B cell (primary cell): ENCODE measurements around the gene BANP. TPM values are rescaled to one million over a fixed set of nuclear protein-coding genes. Genes with fewer than 3 reads are reported as not detected.

ENCODE experiments used
- ATAC-seq: fragments of 200-7000 bp; cut with Tn5 transposase; one replicate; pipeline ENCODE4 v1.10.0; 2021; ENCODE audit warnings: low read depth, mild to moderate bottlenecking, moderate number of reproducible peaks, moderate library complexity
- CTCF ChIA-PET: fragments of 350-600 bp; sonication (Branson Sonifier 250); formaldehyde crosslinking; loops from one replicate; lab custom pipeline; 2021; ENCODE audit warnings: antibody characterized with exemption, inconsistent platforms; lab: Charles Lee
- POLR2A ChIA-PET: fragments of 350-600 bp; sonication (Branson Sonifier 250); formaldehyde crosslinking; loops from one replicate; lab custom pipeline; 2021; ENCODE audit warnings: antibody characterized with exemption; lab: Charles Lee
- DNase-seq: peaks from one replicate; pipeline ENCODE4 v3.0.0; 2013
- H2AFZ ChIP-seq: 2 replicates; pipeline ENCODE4 v1.6.1; 2012; ENCODE audit warnings: mild to moderate bottlenecking, low read depth, low read length; ENCODE audit not compliant: insufficient read depth, poor library complexity, severe bottlenecking
- H3K27ac ChIP-seq, 2 donors: 1 replicate in 1 of 2; 2 replicates in 1 of 2; pipeline ENCODE4 v1.5.1; 2012 to 2013; ENCODE audit warnings: low read length in 2 of 2, mild to moderate bottlenecking in 2 of 2, moderate library complexity in 1 of 2
- H3K27me3 ChIP-seq, 4 experiments: fragments of 200-600 bp in 1 of 4; sonication (generic) in 1 of 4; replicated peaks in 1 of 4; 1 replicate in 2 of 4; 2 replicates in 2 of 4; pipeline versions ENCODE4 v1.6.1 to v1.7.0; 2013 to 2016; ENCODE audit warnings: low read length in 3 of 4, mild to moderate bottlenecking in 2 of 4, mixed read lengths in 1 of 4, moderate library complexity in 1 of 4; ENCODE audit not compliant: insufficient read depth in 4 of 4, control insufficient read depth in 3 of 4; ENCODE audit errors: control extremely low read depth in 1 of 4
- H3K36me3 ChIP-seq, 2 experiments: replicated peaks in 1 of 2; 1 replicate in 1 of 2; 2 replicates in 1 of 2; pipeline versions ENCODE4 v1.6.1 to v1.7.1; 2013; ENCODE audit warnings: low read length in 1 of 2; ENCODE audit not compliant: insufficient read depth in 2 of 2, control insufficient read depth in 1 of 2; ENCODE audit errors: control extremely low read depth in 1 of 2, extremely low read depth in 1 of 2
- H3K4me1 ChIP-seq, 2 donors: fragments of 200-600 bp in 1 of 2; sonication (generic) in 1 of 2; 1 replicate in 1 of 2; 2 replicates in 1 of 2; pipeline versions ENCODE4 v1.5.1 to v1.6.1; 2013 to 2017; ENCODE audit warnings: low read length in 2 of 2; ENCODE audit not compliant: control insufficient read depth in 2 of 2, insufficient read depth in 2 of 2
- H3K4me2 ChIP-seq: replicated peaks from 2 replicates; pipeline ENCODE3; 2012; ENCODE audit warnings: mild to moderate bottlenecking, low read depth, low read length; ENCODE audit not compliant: poor library complexity, severe bottlenecking
- H3K4me3 ChIP-seq, 5 experiments: fragments of 200-600 bp in 1 of 5; sonication (generic) in 1 of 5; 1 replicate in 3 of 5; 2 replicates in 2 of 5; pipeline versions ENCODE4 v1.5.1 to v1.7.0; 2011 to 2016; ENCODE audit warnings: low read length in 4 of 5, mild to moderate bottlenecking in 4 of 5, low read depth in 2 of 5, control low read depth in 1 of 5, moderate library complexity in 1 of 5; ENCODE audit not compliant: insufficient read depth in 1 of 5; ENCODE audit errors: control extremely low read depth in 1 of 5, extremely low read depth in 1 of 5
- H3K79me2 ChIP-seq: fragments of 200-600 bp; sonication (generic); one replicate; pipeline ENCODE4 v1.6.0; 2016; ENCODE audit warnings: low read length; ENCODE audit not compliant: control insufficient read depth, insufficient read depth
- H3K9ac ChIP-seq: fragments of 200-600 bp; sonication (generic); 2 replicates; pipeline ENCODE4 v1.6.1; 2017; ENCODE audit warnings: mild to moderate bottlenecking, low read length, moderate library complexity
- H3K9me3 ChIP-seq, 3 donors: one replicate each; pipeline versions ENCODE4 v1.6.1 to v1.7.1; 2013; ENCODE audit warnings: low read length in 2 of 3; ENCODE audit not compliant: control insufficient read depth in 2 of 3, insufficient read depth in 1 of 3; ENCODE audit errors: control extremely low read depth in 1 of 3
- H4K20me1 ChIP-seq: 2 replicates; pipeline ENCODE4 v1.6.0; 2012; ENCODE audit warnings: mild to moderate bottlenecking, low read length; ENCODE audit not compliant: insufficient read depth, control insufficient read depth, poor library complexity, severe bottlenecking
- H3K27ac Mint-ChIP-seq: one replicate; pipeline ENCODE4 v1.8.0; 2021; ENCODE audit warnings: mixed read lengths
- H3K27me3 Mint-ChIP-seq: one replicate; pipeline ENCODE4 v1.8.0; 2021; ENCODE audit warnings: mixed read lengths
- H3K4me1 Mint-ChIP-seq: one replicate; pipeline ENCODE4 v1.8.0; 2021; ENCODE audit warnings: mixed read lengths
- H3K4me3 Mint-ChIP-seq: one replicate; pipeline ENCODE4 v1.8.0; 2021; ENCODE audit warnings: mixed read lengths
- H3K9me3 Mint-ChIP-seq: one replicate; pipeline ENCODE4 v1.8.0; 2022; ENCODE audit warnings: mixed read lengths; ENCODE audit not compliant: insufficient read depth
- CTCF ChIP-seq: fragments of 200-600 bp; IDR thresholded peaks from one replicate; pipeline ENCODE4 v1.8.0; 2022; ENCODE audit warnings: antibody characterized with exemption, mild to moderate bottlenecking
- EZH2 ChIP-seq: IDR thresholded peaks from 2 replicates; pipeline ENCODE4 v1.6.1; 2012; ENCODE audit warnings: borderline replicate concordance, low read depth, mild to moderate bottlenecking, moderate library complexity, low read length; ENCODE audit not compliant: insufficient read depth, poor library complexity, severe bottlenecking
- WGBS: methylation state at CpG from one replicate; pipeline ENCODE4 v1.1.5; 2013; ENCODE audit warnings: missing lambda C conversion rate; ENCODE audit not compliant: insufficient coverage; 5-methylcytosine and 5-hydroxymethylcytosine counted together
- intact Hi-C: fragments of 100-400 bp; cut with micrococcal nuclease; formaldehyde crosslinking; loops from one replicate; pipeline ENCODE4 v1.10.0; 2022
- polyA plus RNA-seq: library from polyadenylated mRNA; depleted of rRNA; stranded (reverse); fragments of >200 nt; gene quantifications from 2 replicates; pipeline ENCODE4 v1.2.3, GENCODE V29; 2012
- total RNA-seq, 2 donors: library from RNA; stranded (reverse); fragments of 120-200 nt in 1 of 2; gene quantifications; 1 replicate in 1 of 2; 2 replicates in 1 of 2; pipeline versions ENCODE4 v1.2.3 to v1.2.4, GENCODE V29; 2013 to 2022

The BANP gene
- total and polyA plus RNA-seq, 2 donors (not counting 1 experiment from before 2014, with no cell fraction given) = 44.4 to 181 TPM

GRCh38 chr16:88062341-88063210 lies 111.3 kb downstream of the BANP start:
- Mint-ChIP-seq H3K9me3 (no peaks in the 10 kb centered on the region), H3K27ac (no peak overlapping the region), H3K4me3 (no peak overlapping the region), H3K27me3 (no peaks in the 10 kb centered on the region), H3K4me1 (peaks cover 13% of the 10 kb centered on the region)
- no peaks in the 10 kb centered on the region for H3K27me3 ChIP-seq
- peaks cover 0 to 63% of the 10 kb centered on the region in 2 experiments for H3K36me3 ChIP-seq
- H3K9ac ChIP-seq = no peak overlapping the region
- DNase-seq = no peak
- ATAC-seq = no peak
- peaks cover 12% of the 10 kb centered on the region for H4K20me1 ChIP-seq
- no peak overlapping the region for H2AFZ ChIP-seq
- peaks cover 69% of the 10 kb centered on the region for H3K79me2 ChIP-seq
- H3K9me3 ChIP-seq = peaks cover 0 to 5% (median 0%) of the 10 kb centered on the region in 3 donors
- ChIA-PET CTCF (no interaction called here), POLR2A (interaction anchor here (0.9 kb wide), 1 partner anchor 17 kb away, joined by 3 read pairs; no protein-coding TSS in a partner anchor)
- H3K4me1 ChIP-seq = peaks cover 16 to 20% of the 10 kb centered on the region in 2 donors
- no peak overlapping the region for H3K27ac ChIP-seq
- H3K4me3 ChIP-seq = no peak overlapping the region
- no peak overlapping the region for H3K4me2 ChIP-seq
- intact Hi-C loops = no loop called here
- WGBS = 90% methylated on average over 30 of the region's 30 CpGs
- TF ChIP-seq CTCF (no peak), EZH2 (no peak)

- Mint-ChIP-seq H3K27me3 (no peaks in the 10 kb centered on the region), H3K9me3 (no peaks in the 10 kb centered on the region), H3K4me1 (peaks cover 20% of the 10 kb centered on the region), H3K4me3 (no peak overlapping the region), H3K27ac (no peak overlapping the region)
- no peak overlapping the region for H2AFZ ChIP-seq
- H3K4me3 ChIP-seq = no peak overlapping the region
- peaks cover 0 to 5% (median 0%) of the 10 kb centered on the region in 3 donors for H3K9me3 ChIP-seq
- peaks cover 24 to 28% of the 10 kb centered on the region in 2 donors for H3K4me1 ChIP-seq
- POLR2A ChIA-PET = interaction anchor here (0.6 kb wide), 1 partner anchor 11 kb away, joined by 3 read pairs; no protein-coding TSS in a partner anchor
- intact Hi-C loops = no loop called here
- ATAC-seq (no peak), DNase-seq (no peak)
- CTCF ChIA-PET = no interaction called here
- 98% methylated on average over 4 of the region's 16 CpGs for WGBS
- no peak for TF ChIP-seq CTCF
- TF ChIP-seq EZH2 = no peak
- peaks cover 0 to 58% of the 10 kb centered on the region in 2 experiments for H3K36me3 ChIP-seq
- no peaks in the 10 kb centered on the region for H3K27me3 ChIP-seq
- no peak overlapping the region for H3K27ac ChIP-seq
- H3K9ac ChIP-seq = no peak overlapping the region
- H3K79me2 ChIP-seq = peaks cover 71% of the 10 kb centered on the region
- H4K20me1 ChIP-seq = peaks cover 7% of the 10 kb centered on the region
- H3K4me2 ChIP-seq = no peak overlapping the region
These were observed 112.1 kb downstream of the BANP start for GRCh38 chr16:88063211-88063773.
